ENCODE data around the gene RAB1B.

Gene RAB1B

DNA sequence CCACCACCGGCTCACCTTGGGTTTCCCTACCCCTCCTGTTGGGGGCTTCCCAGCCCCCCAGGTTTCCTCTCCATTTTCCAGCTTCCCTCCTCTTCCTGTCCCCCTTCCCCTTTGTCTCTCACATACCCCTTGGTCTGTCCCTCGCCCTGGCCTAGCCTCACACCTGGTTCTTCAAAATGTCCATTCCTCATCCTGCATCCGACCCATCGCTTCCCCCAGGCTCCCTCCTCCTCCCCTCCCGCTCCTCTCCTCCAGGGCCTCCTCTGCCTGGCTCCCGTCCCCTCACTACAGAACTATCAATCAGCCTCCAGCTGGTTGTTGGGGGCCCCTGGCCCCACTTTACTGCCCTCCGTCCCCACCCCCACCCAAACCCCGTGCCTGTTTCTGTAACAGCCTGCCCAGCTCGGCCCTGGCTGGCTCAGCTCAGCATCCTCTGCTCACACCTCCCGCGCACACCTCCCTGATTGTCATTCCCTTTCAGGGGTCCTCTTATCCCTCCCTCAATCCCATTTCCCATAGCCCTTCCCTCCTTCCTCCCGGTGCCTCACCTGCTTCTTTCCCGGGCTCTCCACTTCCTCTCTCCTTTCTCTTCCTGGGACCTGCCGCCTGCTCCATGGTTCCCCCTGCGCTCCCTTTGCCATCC, 10.8 kb downstream of the RAB1B start:
- TF ChIP-seq POLR2A (IDR thresholded peaks at IDR 0.05; ENCODE audit: low read length) (no peak), GATA1 (IDR thresholded peaks at IDR 0.05; ENCODE audit: low read depth, low read length) (no peak)
- DNase-seq = no peak

GRCh38 chr11:66280428-66280827, 12.0 kb downstream of the RAB1B start:
- TF ChIP-seq POLR2A (IDR thresholded peaks at IDR 0.05; ENCODE audit: low read length) (no peak), GATA1 (IDR thresholded peaks at IDR 0.05; ENCODE audit: low read depth, low read length) (no peak)
- DNase-seq = peak in 1 of 2 experiments; percentile 25

DNA sequence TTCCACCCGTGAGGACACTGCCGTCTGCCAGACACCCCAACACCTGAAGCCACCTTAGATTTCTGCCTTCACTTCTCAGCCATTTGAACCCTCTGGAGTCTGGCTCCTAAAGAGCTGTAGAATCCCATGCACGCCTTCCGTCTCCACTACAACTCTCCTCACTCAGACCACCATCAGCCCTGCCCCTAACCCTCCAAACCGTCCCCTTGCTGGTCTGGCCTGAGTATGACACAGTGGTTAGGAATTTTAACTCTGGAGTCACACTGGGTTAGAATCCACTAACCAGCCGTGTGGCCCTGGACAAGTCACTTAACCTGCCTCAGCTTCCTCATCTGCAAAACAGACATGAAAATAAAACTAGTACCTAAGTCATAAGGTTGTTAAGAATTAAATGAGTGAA, 12.6 kb downstream of the RAB1B start:
- TF ChIP-seq POLR2A (IDR thresholded peaks at IDR 0.05; ENCODE audit: low read length) (no peak), GATA1 (IDR thresholded peaks at IDR 0.05; ENCODE audit: low read depth, low read length) (no peak)
- DNase-seq = peak in 1 of 2 experiments; percentile 27

GRCh38 chr11:66281776-66282467, 13.5 kb downstream of the RAB1B start:
- no peak for TF ChIP-seq GATA1 (IDR thresholded peaks at IDR 0.05; ENCODE audit: low read depth, low read length)
- no peak for TF ChIP-seq POLR2A (IDR thresholded peaks at IDR 0.05; ENCODE audit: low read length)
- no peak for DNase-seq

DNA sequence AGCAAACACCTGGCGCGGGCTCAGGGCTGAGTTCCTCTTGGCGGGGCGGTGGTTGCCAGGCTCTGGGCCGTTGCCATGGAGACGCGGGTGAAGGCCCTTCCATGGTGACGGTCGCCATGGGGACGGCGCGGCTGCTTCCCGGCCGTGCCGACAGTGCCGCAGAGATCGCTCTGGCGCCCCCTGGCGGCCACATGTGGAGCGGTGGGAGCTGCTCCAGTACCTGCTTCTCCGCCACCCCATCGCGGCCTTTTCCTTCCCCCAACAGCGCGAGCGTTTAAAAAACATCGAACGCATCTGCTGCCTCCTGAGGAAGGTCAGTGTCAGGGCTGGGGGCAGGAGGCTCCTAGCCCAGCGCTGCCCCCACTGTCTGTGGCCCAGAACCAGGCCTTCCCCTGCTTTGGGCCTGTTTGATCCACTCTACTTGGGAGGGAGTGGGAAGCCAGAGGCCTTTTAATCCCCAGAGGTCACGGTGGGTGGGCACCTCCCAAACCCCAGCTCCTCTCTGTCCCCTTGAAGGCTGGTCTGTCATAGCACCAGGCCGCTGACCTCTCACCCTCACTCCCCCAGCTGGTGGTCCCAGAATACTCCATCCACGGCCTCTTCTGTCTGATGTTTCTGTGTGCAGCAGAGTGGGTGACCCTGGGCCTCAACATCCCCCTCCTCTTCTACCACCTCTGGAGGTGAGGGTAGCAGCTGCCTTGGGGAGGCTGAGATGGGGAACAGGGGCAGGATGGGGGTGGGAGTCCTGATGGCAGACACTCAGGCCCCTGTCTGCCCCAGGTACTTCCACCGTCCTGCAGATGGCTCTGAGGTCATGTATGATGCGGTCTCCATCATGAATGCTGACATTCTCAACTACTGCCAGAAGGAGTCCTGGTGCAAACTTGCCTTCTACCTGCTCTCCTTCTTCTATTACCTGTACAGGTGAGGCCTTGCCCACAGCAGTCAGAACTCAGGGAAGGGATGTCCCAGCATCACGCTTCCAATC, 14.3 kb downstream of the RAB1B start:
- DNase-seq = peak; percentile 98 to 99
- TF ChIP-seq POLR2A (IDR thresholded peaks at IDR 0.05; ENCODE audit: low read length) (peak; percentile 53), GATA1 (IDR thresholded peaks at IDR 0.05; ENCODE audit: low read depth, low read length) (no peak)

GRCh38 chr11:66283461-66284105, 15.1 kb downstream of the RAB1B start:
- no peak for TF ChIP-seq POLR2A (IDR thresholded peaks at IDR 0.05; ENCODE audit: low read length)
- no peak for TF ChIP-seq GATA1 (IDR thresholded peaks at IDR 0.05; ENCODE audit: low read depth, low read length)
- DNase-seq = no peak

- DNase-seq = no peak
- TF ChIP-seq POLR2A (IDR thresholded peaks at IDR 0.05; ENCODE audit: low read length) = no peak
- TF ChIP-seq GATA1 (IDR thresholded peaks at IDR 0.05; ENCODE audit: low read depth, low read length) = no peak
Observed at GRCh38 chr11:66284526-66285078, 16.2 kb downstream of the RAB1B start.

DNA sequence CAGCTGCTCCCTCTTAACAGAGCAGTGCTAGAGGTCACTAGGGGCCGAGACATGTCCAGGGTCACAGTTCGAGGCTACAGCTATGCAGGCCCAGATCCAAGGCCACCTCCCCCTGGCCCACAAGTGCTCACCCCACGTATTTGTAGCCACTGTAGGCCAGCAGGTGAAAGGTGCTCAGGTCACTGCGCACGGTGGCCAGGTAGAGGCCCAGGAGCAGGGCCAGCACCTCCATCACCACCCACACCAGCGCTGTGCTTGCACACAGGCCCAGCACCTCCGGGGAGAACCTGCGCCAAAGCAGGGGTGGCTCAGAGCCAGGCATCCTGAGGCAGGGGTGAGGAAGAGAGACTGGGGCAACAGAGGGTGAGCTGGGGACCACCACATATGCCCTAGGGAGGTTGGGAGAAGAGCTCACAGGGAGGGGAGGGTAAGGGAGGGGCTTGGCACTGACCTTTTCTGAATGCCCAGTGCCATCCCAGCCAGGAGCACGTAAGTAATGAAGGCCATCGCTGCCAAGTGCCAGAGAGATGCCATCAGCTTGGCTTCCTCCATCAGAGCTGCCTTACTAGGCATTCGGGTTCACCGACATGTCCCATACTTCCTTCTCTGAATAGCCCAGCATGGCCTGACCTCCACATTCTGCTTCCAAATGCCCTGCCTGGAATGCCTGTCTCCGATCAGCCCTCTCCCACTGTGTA, 17.0 kb downstream of the RAB1B start:
- TF ChIP-seq POLR2A (IDR thresholded peaks at IDR 0.05; ENCODE audit: low read length) (no peak), GATA1 (IDR thresholded peaks at IDR 0.05; ENCODE audit: low read depth, low read length) (no peak)
- DNase-seq = no peak

GRCh38 chr11:66286699-66287098, 18.3 kb downstream of the RAB1B start:
- DNase-seq = no peak
- TF ChIP-seq POLR2A (IDR thresholded peaks at IDR 0.05; ENCODE audit: low read length) = no peak

- TF ChIP-seq GATA1 (IDR thresholded peaks at IDR 0.05; ENCODE audit: low read depth, low read length) = no peak
- no peak for TF ChIP-seq POLR2A (IDR thresholded peaks at IDR 0.05; ENCODE audit: low read length)
- DNase-seq = no peak
Observed at GRCh38 chr11:66287211-66287888, 18.9 kb downstream of the RAB1B start.

DNA sequence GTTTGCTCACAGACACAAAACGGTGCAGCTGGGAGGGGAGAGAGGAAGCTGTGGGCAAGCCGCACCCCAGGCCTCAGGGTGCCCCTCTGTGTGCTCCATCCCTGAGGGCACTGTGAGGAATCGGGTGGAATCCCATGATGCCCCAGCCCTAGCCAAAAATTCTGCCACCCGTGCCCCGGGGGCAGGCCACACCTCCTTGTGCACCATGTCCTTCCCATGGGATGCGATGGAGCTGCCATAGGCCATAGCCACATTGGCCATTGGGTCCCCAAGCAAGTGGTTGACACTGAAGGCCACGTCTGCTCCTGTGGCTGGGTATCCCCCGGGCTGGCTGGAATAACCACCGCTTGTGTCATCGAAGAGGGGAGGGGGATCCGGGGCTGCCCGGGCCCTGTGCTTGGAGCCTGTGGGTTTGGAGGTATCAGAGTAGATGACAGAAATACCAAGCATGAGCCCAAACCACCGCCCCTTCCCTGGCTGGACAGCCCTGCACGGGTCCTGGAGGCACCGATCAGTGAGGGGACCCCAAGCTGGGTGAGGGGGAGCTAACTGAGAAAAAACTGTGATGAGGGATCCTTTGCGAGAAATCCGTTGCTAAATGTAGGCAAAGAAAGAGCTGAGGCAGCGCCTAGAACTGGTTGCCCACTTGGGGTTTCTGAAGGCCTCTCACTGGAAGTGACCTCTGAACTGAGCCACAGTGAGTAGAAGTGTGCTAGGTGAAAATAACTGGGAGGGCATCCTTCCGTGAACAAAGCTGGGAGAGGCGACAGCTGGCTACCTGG, 19.6 kb downstream of the RAB1B start:
- TF ChIP-seq GATA1 (IDR thresholded peaks at IDR 0.05; ENCODE audit: low read depth, low read length) = no peak
- TF ChIP-seq POLR2A (IDR thresholded peaks at IDR 0.05; ENCODE audit: low read length) = no peak
- DNase-seq = no peak
